Measurements from ENCODE around the gene CDK5RAP1.

DNA sequence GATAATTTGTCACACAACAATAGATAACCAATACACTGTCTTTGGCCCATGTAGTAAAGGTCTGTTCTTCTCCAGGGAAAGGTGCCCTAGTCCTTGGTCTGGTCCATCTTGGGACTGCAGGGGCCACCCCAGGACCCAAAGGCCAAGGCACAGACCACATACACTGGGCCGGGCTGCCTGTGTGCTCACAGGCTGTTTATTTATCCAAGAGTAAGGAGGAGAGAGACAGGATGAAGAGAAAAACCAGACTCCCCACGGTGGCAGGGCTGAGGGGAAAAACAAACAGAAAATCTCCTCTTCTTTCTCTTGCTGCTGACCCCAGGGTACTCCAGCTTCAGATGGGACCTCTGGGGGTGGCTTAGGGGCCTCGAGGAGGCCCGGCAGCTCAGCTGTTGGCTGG is 6.5 kb upstream of the CDK5RAP1 start:
- no peak for TF ChIP-seq POLR2A (IDR thresholded peaks at IDR 0.05; ENCODE audit: low read depth, low read length)
- no peak for TF ChIP-seq POLR2AphosphoS5 (IDR thresholded peaks at IDR 0.05; ENCODE audit: low read depth, low read length)
